Measurements from ENCODE around the gene OR10H1. TPM values are rescaled to one million over a fixed set of nuclear protein-coding genes. Genes with fewer than 3 reads are reported as not detected.

Gene OR10H1
- total RNA-seq: not detected in 2 replicates

DNA sequence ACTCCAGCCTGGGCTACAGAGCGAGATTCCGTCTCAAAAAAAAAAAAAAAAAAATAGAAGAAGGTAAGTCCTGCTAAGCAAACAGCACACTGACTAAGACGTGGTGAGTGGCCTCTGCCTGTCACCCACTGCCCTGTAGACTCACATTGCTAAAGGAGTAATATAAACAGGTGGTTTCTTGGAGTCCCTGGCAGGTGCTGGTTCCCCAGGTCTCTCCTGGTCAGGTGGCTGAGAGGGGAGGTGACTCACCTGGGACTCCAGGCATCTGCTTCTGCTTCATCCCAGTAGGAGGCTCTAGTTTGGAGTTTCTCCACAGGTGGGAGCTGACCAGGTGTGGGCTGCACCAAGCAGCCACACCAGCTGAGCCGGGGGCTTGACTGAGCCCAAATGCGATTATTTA, at the start of gene OR10H1:
OR10H1 (minus strand) TSS at position 359 of the 400 bp plus-strand sequence. CDS start 7,627 bp downstream, outside the sequence.

DNA sequence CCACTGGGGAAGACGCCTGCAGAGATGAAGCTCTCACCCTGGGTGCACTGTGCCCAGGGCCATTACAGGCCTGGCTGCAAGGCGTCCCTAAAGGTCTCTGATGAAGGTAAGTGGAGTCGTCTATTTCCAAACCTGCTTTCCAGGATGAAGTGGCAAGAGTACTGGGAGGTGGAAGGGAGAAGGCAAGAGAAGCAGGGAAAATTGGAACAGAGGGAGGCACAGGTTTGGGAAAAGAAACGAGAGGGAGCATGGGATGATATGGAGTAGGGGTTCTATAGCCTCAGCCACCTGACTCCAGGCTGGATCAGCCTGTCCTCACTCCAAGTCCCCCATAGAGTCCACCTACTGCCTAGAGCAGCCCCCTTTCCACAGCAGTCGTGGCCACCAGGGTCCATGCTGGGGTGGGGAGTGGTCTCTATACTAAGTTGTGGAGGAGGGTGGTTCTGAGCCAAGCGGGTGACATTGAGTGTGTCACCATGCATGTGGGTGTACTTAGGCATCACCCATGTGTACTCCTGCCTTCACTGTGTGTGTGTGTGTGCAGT, 27.8 kb downstream of the OR10H1 start, which contains the start of gene OR10H5:
OR10H5 (plus strand) TSS at position 51 of the 545 bp plus-strand sequence. CDS start 6,388 bp downstream, outside the sequence.

Other genes with a start within 250 kb of the OR10H1 start
- not detected in 2 replicates for gene CYP4F8, start 200.4 kb downstream of the OR10H1 start, total RNA-seq
- not detected in 2 replicates for gene CYP4F3, start 174.8 kb downstream of the OR10H1 start, total RNA-seq
- not detected in 2 replicates for gene CYP4F12, start 142.6 kb downstream of the OR10H1 start, total RNA-seq
- gene OR10H2, start 87.6 kb downstream of the OR10H1 start, total RNA-seq: not detected in 2 replicates
- not detected in 2 replicates for gene OR10H3, start 77.7 kb downstream of the OR10H1 start, total RNA-seq
- gene OR10H5, start 28.0 kb downstream of the OR10H1 start, total RNA-seq: not detected in 2 replicates
- not detected in 2 replicates for gene CYP4F2, start 82.4 kb upstream of the OR10H1 start, total RNA-seq
- not detected in 2 replicates for gene CYP4F11, start 118.9 kb upstream of the OR10H1 start, total RNA-seq
- gene OR10H4, start 133.3 kb upstream of the OR10H1 start, total RNA-seq: not detected in 2 replicates

Measured in myometrial cell (primary cell).